K562 (cell line): ENCODE measurements around the gene SERPINH1. TPM values are rescaled to one million over a fixed set of nuclear protein-coding genes. Genes with fewer than 3 reads are reported as not detected.

Experiments
- ARID2 ChIP-seq: fragments of 450-650 bp; IDR thresholded peaks from 2 replicates; pipeline ENCODE4 v1.6.1; 2017; ENCODE audit warnings: antibody characterized with exemption, mild to moderate bottlenecking
- ATF7 ChIP-seq: fragments of 450-650 bp; IDR thresholded peaks from 2 replicates; pipeline ENCODE4 v1.7.1; 2014; ENCODE audit warnings: mild to moderate bottlenecking, moderate library complexity
- CBFA2T3 ChIP-seq: fragments of 450-650 bp; IDR thresholded peaks from 2 replicates; pipeline ENCODE4 v1.6.1; 2017
- HDAC2 ChIP-seq: fragments of 450-650 bp; IDR thresholded peaks from 2 replicates; pipeline ENCODE4 v1.6.1; 2016; ENCODE audit warnings: mild to moderate bottlenecking
- KAT8 ChIP-seq: fragments of 450-650 bp; IDR thresholded peaks from 2 replicates; pipeline ENCODE4 v1.6.1; 2016; ENCODE audit warnings: low read depth, mild to moderate bottlenecking
- NR2F6 ChIP-seq: fragments of 450-650 bp; formaldehyde crosslinking; IDR thresholded peaks from 2 replicates; pipeline ENCODE4 v1.4.0; 2020; ENCODE audit warnings: mild to moderate bottlenecking
- PTBP1 ChIP-seq: fragments of 200-400 bp; formaldehyde crosslinking; IDR thresholded peaks from 2 replicates; pipeline ENCODE4 v1.6.1; 2017; ENCODE audit warnings: low read depth, low read length
- SMAD2 ChIP-seq: fragments of 150-350 bp; IDR thresholded peaks from 2 replicates; pipeline ENCODE4 v1.6.1; 2014; ENCODE audit warnings: low read depth, mild to moderate bottlenecking, low read length
- SOX6 ChIP-seq: fragments of 450-650 bp; IDR thresholded peaks from 2 replicates; pipeline ENCODE4 v1.6.1; 2014; ENCODE audit warnings: mild to moderate bottlenecking
- SRSF3 ChIP-seq: fragments of 200-400 bp; formaldehyde crosslinking; IDR thresholded peaks from 2 replicates; pipeline ENCODE4 v1.6.1; 2016; ENCODE audit warnings: mild to moderate bottlenecking, low read length, moderate library complexity; ENCODE audit not compliant: insufficient read depth
- TAF7 ChIP-seq: fragments of 450-650 bp; IDR thresholded peaks from 2 replicates; pipeline ENCODE4 v1.6.1; 2016; ENCODE audit warnings: missing genetic modification characterization, missing compliant biosample characterization
- TBP ChIP-seq: optimal IDR thresholded peaks from 2 replicates; pipeline ENCODE3; 2011; ENCODE audit warnings: low read depth, low read length, improper control_type of control experiment
- ZBTB34 ChIP-seq: fragments of 250-450 bp; sonication (Bioruptor Pico); IDR thresholded peaks from 2 replicates; pipeline ENCODE4 v1.8.0; 2021; ENCODE audit warnings: mild to moderate bottlenecking, moderate library complexity
- ZNF253 ChIP-seq: fragments of 250-450 bp; sonication (Bioruptor Pico); conservative IDR thresholded peaks from 2 replicates; pipeline ENCODE4 v1.6.1; 2021; ENCODE audit warnings: mild to moderate bottlenecking
- ZNF280A ChIP-seq: fragments of 450-650 bp; IDR thresholded peaks from 2 replicates; pipeline ENCODE4 v1.6.1; 2018; ENCODE audit warnings: mild to moderate bottlenecking, low read depth; ENCODE audit not compliant: partially characterized antibody
- ZNF561 ChIP-seq: fragments of 450-650 bp; formaldehyde crosslinking; conservative IDR thresholded peaks from 2 replicates; pipeline ENCODE4 v1.4.0; 2020; ENCODE audit warnings: mild to moderate bottlenecking, moderate library complexity
- ZNF609 ChIP-seq: sonication (generic); formaldehyde crosslinking; IDR thresholded peaks from 2 replicates; pipeline ENCODE4 v1.8.1; 2023; ENCODE audit warnings: missing genetic modification reagents, mild to moderate bottlenecking, borderline replicate concordance
- polyA plus RNA-seq, 8 experiments: library from polyadenylated mRNA; depleted of rRNA in 4 of 8; stranded (reverse) in 5 of 8; unstranded in 3 of 8; fragments of >200 nt; fragmentation: Nextera tagmentation in 2 of 8; fragmentation: Illumina TruSeq in 1 of 8; extraction: Ambion mirVana in 2 of 8; extraction: Trizol in 1 of 8; gene quantifications; 2 replicates each; pipeline versions ENCODE4 v1.2.1 to v1.2.3, GENCODE V29; 2011 to 2014; ENCODE audit warnings: inconsistent platforms in 1 of 8, missing spikeins in 1 of 8
- total RNA-seq, 7 experiments: library from RNA; depleted of rRNA in 6 of 7; stranded (reverse); fragments of >200 nt in 6 of 7; fragmentation: Illumina TruSeq in 2 of 7; extraction: Trizol in 2 of 7; gene quantifications; 2 replicates each; pipeline versions ENCODE4 v1.2.1 to v1.2.3, GENCODE V29; 2011 to 2021; ENCODE audit warnings: low replicate concordance in 1 of 7
- TF ChIP-seq, protein P1 (sequence below): sonication (generic); formaldehyde crosslinking; IDR thresholded peaks from 2 replicates; pipeline ENCODE4 v1.8.0; 2022; ENCODE audit warnings: missing genetic modification reagents, mild to moderate bottlenecking, borderline replicate concordance
- TF ChIP-seq, protein P2 (sequence below): fragments of 250-450 bp; sonication (Bioruptor Pico); IDR thresholded peaks from 2 replicates; pipeline ENCODE4 v1.8.0; 2022; ENCODE audit warnings: inconsistent platforms

The SERPINH1 gene
- total and polyA plus RNA-seq, 9 of the 15 experiments (the other 6 are each of a cell fraction or from before 2014, with no cell fraction given) = 2.8 to 106 (median 67.9) TPM

DNA sequence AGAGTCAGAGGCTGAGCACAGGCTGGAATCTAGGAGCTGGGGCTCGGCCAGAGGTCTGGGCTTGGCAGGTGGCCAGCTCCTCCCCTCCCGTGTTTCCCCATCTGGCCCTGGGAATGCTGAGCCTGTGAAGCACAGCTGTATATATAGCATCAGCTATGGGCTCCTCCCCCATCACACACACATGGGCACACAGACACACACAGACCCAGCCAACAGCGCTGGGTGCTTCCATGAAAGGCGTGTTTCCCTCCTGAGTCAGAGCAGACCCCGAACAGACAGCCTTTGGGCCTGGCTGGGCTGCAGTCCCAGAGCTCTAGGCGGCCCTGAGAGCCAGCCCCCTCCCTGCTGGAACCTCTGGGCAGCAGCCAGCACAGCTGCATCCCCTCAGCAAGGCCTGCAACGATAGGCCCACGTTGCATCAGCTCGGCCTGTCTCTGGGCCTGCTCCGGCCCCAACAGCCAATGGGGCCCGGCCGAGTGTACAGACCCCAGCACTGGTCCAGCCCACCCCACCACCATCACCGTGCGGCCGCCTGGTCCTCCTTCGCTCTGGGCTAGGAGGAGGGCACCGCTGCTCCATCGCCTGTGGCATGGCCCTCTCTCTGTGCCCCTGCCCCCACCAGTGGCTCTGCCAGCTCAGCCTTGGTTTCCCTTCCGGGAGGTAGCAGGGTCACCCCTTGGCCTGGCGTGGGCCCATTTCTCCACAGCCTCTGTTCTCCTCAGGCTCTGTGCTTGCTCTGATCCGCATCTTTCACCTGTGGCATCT, 7.6 kb upstream of the SERPINH1 start (continued):
- TF ChIP-seq ATF7 (peak; percentile 78), PTBP1 (no peak), ZNF253 (no peak), KAT8 (no peak), TBP (no peak), HDAC2 (peak; percentile 63; the same call in 1 of the 2 replicates), ZNF280A (no peak), SOX6 (no peak; the same call in 1 of the 2 replicates), ZNF561 (no peak), TAF7 (tag) (no peak), SMAD2 (no peak), ZBTB34 (CRISPR knock-in tag) (peak; percentile 37; the same call in 1 of the 2 replicates), NR2F6 (CRISPR knock-in tag) (no peak), CBFA2T3 (peak; percentile 39; the same call in 1 of the 2 replicates), ZNF609 (CRISPR knock-in tag) (no peak), SRSF3 (no peak), ARID2 (no peak)
- TF ChIP-seq, protein P1, sequence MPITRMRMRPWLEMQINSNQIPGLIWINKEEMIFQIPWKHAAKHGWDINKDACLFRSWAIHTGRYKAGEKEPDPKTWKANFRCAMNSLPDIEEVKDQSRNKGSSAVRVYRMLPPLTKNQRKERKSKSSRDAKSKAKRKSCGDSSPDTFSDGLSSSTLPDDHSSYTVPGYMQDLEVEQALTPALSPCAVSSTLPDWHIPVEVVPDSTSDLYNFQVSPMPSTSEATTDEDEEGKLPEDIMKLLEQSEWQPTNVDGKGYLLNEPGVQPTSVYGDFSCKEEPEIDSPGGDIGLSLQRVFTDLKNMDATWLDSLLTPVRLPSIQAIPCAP (CRISPR knock-in tag) = no peak
- TF ChIP-seq, protein P2, sequence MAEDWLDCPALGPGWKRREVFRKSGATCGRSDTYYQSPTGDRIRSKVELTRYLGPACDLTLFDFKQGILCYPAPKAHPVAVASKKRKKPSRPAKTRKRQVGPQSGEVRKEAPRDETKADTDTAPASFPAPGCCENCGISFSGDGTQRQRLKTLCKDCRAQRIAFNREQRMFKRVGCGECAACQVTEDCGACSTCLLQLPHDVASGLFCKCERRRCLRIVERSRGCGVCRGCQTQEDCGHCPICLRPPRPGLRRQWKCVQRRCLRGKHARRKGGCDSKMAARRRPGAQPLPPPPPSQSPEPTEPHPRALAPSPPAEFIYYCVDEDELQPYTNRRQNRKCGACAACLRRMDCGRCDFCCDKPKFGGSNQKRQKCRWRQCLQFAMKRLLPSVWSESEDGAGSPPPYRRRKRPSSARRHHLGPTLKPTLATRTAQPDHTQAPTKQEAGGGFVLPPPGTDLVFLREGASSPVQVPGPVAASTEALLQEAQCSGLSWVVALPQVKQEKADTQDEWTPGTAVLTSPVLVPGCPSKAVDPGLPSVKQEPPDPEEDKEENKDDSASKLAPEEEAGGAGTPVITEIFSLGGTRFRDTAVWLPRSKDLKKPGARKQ (CRISPR knock-in tag) = no peak
